Sigmoid colon (tissue), 4 donors: ENCODE data around the gene FERMT2.

Experiments used
- EP300 ChIP-seq, 4 donors: sonication (generic); formaldehyde crosslinking; IDR thresholded peaks; one replicate each; pipeline ENCODE4 v1.6.1; 2017; ENCODE audit warnings: antibody characterized with exemption in 4 of 4
- POLR2A ChIP-seq, 2 donors: fragments of 450-650 bp; IDR thresholded peaks; one replicate each; pipeline ENCODE4 v1.6.1; 2016; ENCODE audit warnings: antibody characterized with exemption in 2 of 2, mild to moderate bottlenecking in 2 of 2, moderate library complexity in 2 of 2
- POLR2AphosphoS5 ChIP-seq, 4 donors: sonication (generic); formaldehyde crosslinking; IDR thresholded peaks; one replicate each; pipeline ENCODE4 v1.6.1; 2017; ENCODE audit warnings: antibody characterized with exemption in 4 of 4
- TF ChIP-seq, protein P1 (sequence below), 4 experiments: fragments of 450-650 bp in 3 of 4; fragments of 200-600 bp in 1 of 4; IDR thresholded peaks; one replicate each; pipeline ENCODE4 v1.5.1; 2016 to 2019; ENCODE audit warnings: antibody characterized with exemption in 4 of 4, mild to moderate bottlenecking in 3 of 4, moderate library complexity in 2 of 4

DNA sequence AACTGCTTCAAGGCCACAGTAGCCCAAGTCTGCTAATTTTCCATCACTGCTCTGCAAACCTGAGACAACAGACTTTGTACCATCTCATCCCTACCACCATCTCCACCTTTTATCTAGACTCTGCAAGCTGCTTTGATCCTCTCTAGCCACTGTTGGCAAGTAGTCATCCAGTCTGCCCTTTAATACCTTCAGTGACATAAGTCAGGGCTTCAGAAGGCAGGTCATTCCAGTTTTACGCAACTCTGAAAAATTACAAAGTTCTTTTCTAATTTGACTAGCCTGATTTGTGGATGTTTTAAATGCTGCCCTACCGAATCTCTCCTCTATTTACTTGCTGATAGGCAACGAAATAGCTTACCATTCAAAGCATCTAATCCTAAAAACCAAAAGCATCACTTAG lies 2.8 kb downstream of the FERMT2 start:
- TF ChIP-seq, protein P1, sequence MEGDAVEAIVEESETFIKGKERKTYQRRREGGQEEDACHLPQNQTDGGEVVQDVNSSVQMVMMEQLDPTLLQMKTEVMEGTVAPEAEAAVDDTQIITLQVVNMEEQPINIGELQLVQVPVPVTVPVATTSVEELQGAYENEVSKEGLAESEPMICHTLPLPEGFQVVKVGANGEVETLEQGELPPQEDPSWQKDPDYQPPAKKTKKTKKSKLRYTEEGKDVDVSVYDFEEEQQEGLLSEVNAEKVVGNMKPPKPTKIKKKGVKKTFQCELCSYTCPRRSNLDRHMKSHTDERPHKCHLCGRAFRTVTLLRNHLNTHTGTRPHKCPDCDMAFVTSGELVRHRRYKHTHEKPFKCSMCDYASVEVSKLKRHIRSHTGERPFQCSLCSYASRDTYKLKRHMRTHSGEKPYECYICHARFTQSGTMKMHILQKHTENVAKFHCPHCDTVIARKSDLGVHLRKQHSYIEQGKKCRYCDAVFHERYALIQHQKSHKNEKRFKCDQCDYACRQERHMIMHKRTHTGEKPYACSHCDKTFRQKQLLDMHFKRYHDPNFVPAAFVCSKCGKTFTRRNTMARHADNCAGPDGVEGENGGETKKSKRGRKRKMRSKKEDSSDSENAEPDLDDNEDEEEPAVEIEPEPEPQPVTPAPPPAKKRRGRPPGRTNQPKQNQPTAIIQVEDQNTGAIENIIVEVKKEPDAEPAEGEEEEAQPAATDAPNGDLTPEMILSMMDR (IDR thresholded peaks at IDR 0.05): no peak
- TF ChIP-seq POLR2A (IDR thresholded peaks at IDR 0.05): no peak
- TF ChIP-seq EP300 (IDR thresholded peaks at IDR 0.05): no peak
- no peak for TF ChIP-seq POLR2AphosphoS5 (IDR thresholded peaks at IDR 0.05)
